ENCODE results near the gene ENOSF1.

GRCh38 chr18:685438-685837 lies 27.0 kb downstream of the ENOSF1 start:
- no peak for TF ChIP-seq CTCF (IDR thresholded peaks at IDR 0.05; ENCODE audit: borderline replicate concordance, extremely low read depth, low read length, poor library complexity, severe bottlenecking)
- no peak for TF ChIP-seq EZH2 (IDR thresholded peaks at IDR 0.05; ENCODE audit: borderline replicate concordance, low read depth, low read length, severe bottlenecking)
